Esophagus muscularis mucosa (tissue), 4 donors: ENCODE data around the gene SPDL1. TPM values are rescaled to one million over a fixed set of nuclear protein-coding genes. Genes with fewer than 3 reads are reported as not detected.
"Not testable (repeated sequence)": the region's sequence is repeated elsewhere in the genome, so short reads cannot be mapped to it uniquely, and the experiment has no call there.

Source experiments
- DNase-seq: peaks from one replicate; pipeline ENCODE4 v3.0.0-alpha.2; 2017; ENCODE audit errors: extremely low spot score
- H3K27ac ChIP-seq, 4 donors: fragments of 200-600 bp; sonication (generic); replicated peaks in 1 of 4; 1 replicate in 3 of 4; 2 replicates in 1 of 4; pipeline ENCODE4 v1.5.1; 2016 to 2019; ENCODE audit warnings: mild to moderate bottlenecking in 1 of 4
- H3K27me3 ChIP-seq, 4 donors: fragments of 200-600 bp; sonication (generic); one replicate each; pipeline versions ENCODE4 v1.5.1 to v1.6.0; 2016 to 2019
- H3K36me3 ChIP-seq, 4 donors: fragments of 200-600 bp; sonication (generic); one replicate each; pipeline ENCODE4 v1.5.1; 2016 to 2019
- H3K4me1 ChIP-seq, 4 donors: fragments of 200-600 bp; sonication (generic); one replicate each; pipeline ENCODE4 v1.5.1; 2016 to 2019
- H3K4me3 ChIP-seq, 4 donors: fragments of 200-600 bp; sonication (generic); 1 replicate in 2 of 4; 2 replicates in 2 of 4; pipeline ENCODE4 v1.5.1; 2016 to 2019; ENCODE audit warnings: mild to moderate bottlenecking in 4 of 4, moderate library complexity in 1 of 4
- H3K9me3 ChIP-seq, 4 donors: fragments of 200-600 bp; sonication (generic); 1 replicate in 3 of 4; 2 replicates in 1 of 4; pipeline ENCODE4 v1.5.1; 2016 to 2019
- EP300 ChIP-seq: sonication (generic); formaldehyde crosslinking; IDR thresholded peaks from one replicate; pipeline ENCODE4 v1.6.1; 2017; ENCODE audit warnings: antibody characterized with exemption
- POLR2A ChIP-seq: fragments of 450-650 bp; IDR thresholded peaks from one replicate; pipeline ENCODE4 v1.6.1; 2017; ENCODE audit warnings: antibody characterized with exemption, moderate library complexity, mild to moderate bottlenecking, low read depth
- POLR2AphosphoS5 ChIP-seq, 2 donors: sonication (generic); formaldehyde crosslinking; IDR thresholded peaks; one replicate each; pipeline ENCODE4 v1.6.1; 2017; ENCODE audit warnings: antibody characterized with exemption in 2 of 2
- WGBS: methylation state at CpG from one replicate; pipeline ENCODE4 v1.1.5; 2018; 5-methylcytosine and 5-hydroxymethylcytosine counted together
- intact Hi-C: fragments of 100-400 bp; cut with DNase I; formaldehyde crosslinking; loops from one replicate; pipeline ENCODE4 v1.15.1; 2023
- total RNA-seq, 4 donors: library from RNA; depleted of rRNA; stranded (reverse); fragments of >200 nt; gene quantifications; one replicate each; pipeline versions ENCODE4 v1.1.0 to v1.2.1, GENCODE V29; 2016
- TF ChIP-seq, protein P1 (sequence below), 3 experiments: fragments of 200-600 bp in 2 of 3; fragments of 450-650 bp in 1 of 3; sonication (generic) in 2 of 3; IDR thresholded peaks; one replicate each; pipeline ENCODE4 v1.5.1; 2017 to 2019; ENCODE audit warnings: antibody characterized with exemption in 3 of 3, mild to moderate bottlenecking in 2 of 3, moderate library complexity in 1 of 3

SPDL1 gene
- total RNA-seq, 4 donors from 2014 or later = 3.5 to 12.0 (median 7.0) TPM

DNA sequence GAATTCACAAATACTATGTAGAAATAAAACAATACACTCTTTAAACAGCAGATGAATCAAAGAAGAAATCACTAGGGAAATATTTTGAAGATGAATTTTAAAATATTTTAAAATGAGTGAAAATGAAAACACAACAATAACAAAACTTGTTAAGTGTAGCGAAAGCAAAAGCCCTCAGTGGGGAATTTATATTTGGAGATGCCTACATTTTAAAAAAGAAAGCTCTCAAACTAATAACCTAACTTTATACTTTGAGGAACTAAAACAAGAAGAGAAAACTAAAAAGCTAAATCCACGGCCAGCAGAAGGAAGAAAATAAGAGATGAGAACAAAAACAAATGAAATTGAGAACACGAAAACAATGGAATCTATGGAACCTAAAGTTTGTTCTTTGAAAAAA lies 22.7 kb downstream of the SPDL1 start:
- intact Hi-C loops = no loop called here
- 90% methylated on average over 3 of the region's 3 CpGs for WGBS
- H3K27ac ChIP-seq = no peak overlapping the region
- no peak for DNase-seq
- H3K36me3 ChIP-seq = peaks cover 2 to 27% (median 16%) of the 10 kb centered on the region in 4 donors
- no peak overlapping the region for H3K4me3 ChIP-seq
- H3K27me3 ChIP-seq = no peaks in the 10 kb centered on the region
- no peaks in the 10 kb centered on the region for H3K4me1 ChIP-seq
- H3K9me3 ChIP-seq = peaks cover 0 to 7% (median 2%) of the 10 kb centered on the region in 4 donors
- TF ChIP-seq POLR2A = no peak

DNA sequence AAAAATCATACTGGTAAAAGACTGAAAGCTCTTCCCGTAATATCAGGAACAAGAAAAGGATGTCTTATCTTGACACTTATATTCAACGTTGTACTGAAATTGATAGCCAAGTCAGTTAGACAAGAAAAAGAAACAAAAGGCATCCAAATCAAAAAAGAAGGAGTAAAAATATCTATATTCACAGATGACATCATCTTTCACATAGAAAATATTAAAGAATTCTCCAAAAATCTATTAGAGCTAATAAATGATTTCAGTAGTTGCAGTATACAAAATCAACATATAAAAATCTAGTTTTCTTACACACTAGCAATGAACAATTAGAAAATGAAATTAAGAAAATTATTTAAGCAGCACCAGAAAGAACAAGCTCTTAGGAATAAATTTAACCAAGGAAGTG lies 24.3 kb downstream of the SPDL1 start:
- no peak overlapping the region for H3K27ac ChIP-seq
- DNase-seq = no peak
- no peaks in the 10 kb centered on the region for H3K4me1 ChIP-seq
- intact Hi-C loops = no loop called here
- peaks cover 0 to 11% (median 7%) of the 10 kb centered on the region in 4 donors for H3K36me3 ChIP-seq
- no peak for TF ChIP-seq POLR2AphosphoS5 (IDR thresholded peaks at IDR 0.05)
- TF ChIP-seq EP300 = no peak
- TF ChIP-seq, protein P1, sequence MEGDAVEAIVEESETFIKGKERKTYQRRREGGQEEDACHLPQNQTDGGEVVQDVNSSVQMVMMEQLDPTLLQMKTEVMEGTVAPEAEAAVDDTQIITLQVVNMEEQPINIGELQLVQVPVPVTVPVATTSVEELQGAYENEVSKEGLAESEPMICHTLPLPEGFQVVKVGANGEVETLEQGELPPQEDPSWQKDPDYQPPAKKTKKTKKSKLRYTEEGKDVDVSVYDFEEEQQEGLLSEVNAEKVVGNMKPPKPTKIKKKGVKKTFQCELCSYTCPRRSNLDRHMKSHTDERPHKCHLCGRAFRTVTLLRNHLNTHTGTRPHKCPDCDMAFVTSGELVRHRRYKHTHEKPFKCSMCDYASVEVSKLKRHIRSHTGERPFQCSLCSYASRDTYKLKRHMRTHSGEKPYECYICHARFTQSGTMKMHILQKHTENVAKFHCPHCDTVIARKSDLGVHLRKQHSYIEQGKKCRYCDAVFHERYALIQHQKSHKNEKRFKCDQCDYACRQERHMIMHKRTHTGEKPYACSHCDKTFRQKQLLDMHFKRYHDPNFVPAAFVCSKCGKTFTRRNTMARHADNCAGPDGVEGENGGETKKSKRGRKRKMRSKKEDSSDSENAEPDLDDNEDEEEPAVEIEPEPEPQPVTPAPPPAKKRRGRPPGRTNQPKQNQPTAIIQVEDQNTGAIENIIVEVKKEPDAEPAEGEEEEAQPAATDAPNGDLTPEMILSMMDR (IDR thresholded peaks at IDR 0.05) = no peak
- TF ChIP-seq POLR2A = no peak
- peaks cover 0 to 7% (median 2%) of the 10 kb centered on the region in 4 donors for H3K9me3 ChIP-seq
- no peak overlapping the region for H3K4me3 ChIP-seq
- WGBS = 78% methylated on average over 2 of the region's 2 CpGs
- H3K27me3 ChIP-seq = no peaks in the 10 kb centered on the region

DNA sequence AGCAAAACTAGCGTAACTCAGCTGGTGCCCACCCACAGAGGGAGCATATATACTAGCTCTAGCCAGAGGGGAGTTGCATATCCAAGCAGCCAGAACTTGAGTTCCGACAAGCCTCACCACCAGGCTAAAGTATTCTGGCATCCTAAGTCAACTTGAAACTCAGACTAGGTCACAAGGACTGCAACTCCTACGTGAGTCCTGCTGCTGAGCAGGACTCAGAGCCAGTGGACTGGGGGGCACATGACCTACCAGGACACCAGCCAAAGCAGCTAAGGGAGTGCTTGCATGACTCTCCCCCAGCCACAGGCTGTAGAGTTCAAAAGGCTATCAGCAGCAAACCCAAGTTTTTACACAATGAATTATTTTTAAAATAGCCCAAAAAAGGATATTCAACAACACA lies 26.1 kb downstream of the SPDL1 start:
- intact Hi-C loops = no loop called here
- Histone ChIP-seq H3K27ac (no peak overlapping the region), H3K4me1 (no peaks in the 10 kb centered on the region), H3K9me3 (peaks cover 0 to 7% (median 2%) of the 10 kb centered on the region in 4 donors), H3K4me3 (no peak overlapping the region), H3K27me3 (no peaks in the 10 kb centered on the region), H3K36me3 (no peaks in the 10 kb centered on the region)
- no peak for TF ChIP-seq POLR2A
- TF ChIP-seq, protein P1 (IDR thresholded peaks at IDR 0.05) = no peak
- TF ChIP-seq POLR2AphosphoS5 (IDR thresholded peaks at IDR 0.05) = no peak
- TF ChIP-seq EP300 = no peak
- WGBS = 100% methylated on average over 2 of the region's 3 CpGs
- no peak for DNase-seq

DNA sequence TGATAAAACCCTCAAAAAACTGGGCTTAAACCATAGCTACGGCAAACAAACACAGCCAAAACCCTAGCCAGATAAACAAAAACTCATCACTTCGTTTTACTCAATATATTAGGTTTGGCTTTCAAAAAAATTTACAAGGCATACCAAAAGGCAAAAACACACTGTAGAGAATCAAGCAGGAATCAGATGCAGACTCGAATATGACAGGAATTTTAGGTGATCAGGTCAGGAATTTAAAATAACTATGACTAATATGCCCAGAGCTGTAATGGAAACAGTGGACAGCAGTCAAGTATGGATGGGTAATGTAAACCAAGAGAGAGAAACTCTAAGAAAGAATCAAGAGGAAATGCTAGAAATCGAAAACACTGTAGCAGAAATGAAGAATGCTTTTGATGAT lies 27.0 kb downstream of the SPDL1 start:
- Histone ChIP-seq H3K4me1 (no peaks in the 10 kb centered on the region), H3K27me3 (no peaks in the 10 kb centered on the region), H3K36me3 (no peaks in the 10 kb centered on the region), H3K4me3 (no peak overlapping the region), H3K9me3 (peaks cover 0 to 7% (median 2%) of the 10 kb centered on the region in 4 donors), H3K27ac (no peak overlapping the region)
- intact Hi-C loops = no loop called here
- no peak for DNase-seq
- TF ChIP-seq POLR2A (no peak), POLR2AphosphoS5 (IDR thresholded peaks at IDR 0.05) (no peak), EP300 (no peak)
- TF ChIP-seq, protein P1 (IDR thresholded peaks at IDR 0.05) = no peak
- 83% methylated on average over 4 of the region's 4 CpGs for WGBS

DNA sequence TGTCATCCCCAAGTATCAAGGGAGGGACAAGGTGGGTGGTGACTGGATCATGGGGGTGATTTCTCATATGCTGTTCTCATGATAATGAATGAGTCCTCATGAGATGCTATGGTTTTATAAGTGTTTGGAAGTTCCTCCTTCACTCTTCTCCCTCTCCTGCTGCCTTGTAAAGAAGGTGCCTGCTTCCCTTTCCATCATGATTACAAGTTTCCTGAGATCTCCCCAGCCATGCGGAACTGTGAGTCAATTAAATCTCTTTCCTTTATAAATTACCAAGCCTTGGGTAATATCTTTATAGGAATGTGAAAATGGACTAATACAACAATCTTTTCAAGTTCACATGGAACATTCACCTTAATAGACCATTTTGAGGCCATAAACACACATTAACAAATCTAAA lies 32.0 kb downstream of the SPDL1 start:
- DNase-seq = no peak
- H3K27ac ChIP-seq = no peak overlapping the region
- no peak overlapping the region for H3K4me3 ChIP-seq
- TF ChIP-seq, protein P1 (IDR thresholded peaks at IDR 0.05) = no peak
- TF ChIP-seq EP300 (no peak), POLR2AphosphoS5 (IDR thresholded peaks at IDR 0.05) (no peak), POLR2A (no peak)
- intact Hi-C loops = no loop called here
- WGBS = 79% methylated on average over 1 of the region's 1 CpG
- no peaks in the 10 kb centered on the region for H3K27me3 ChIP-seq
- no peaks in the 10 kb centered on the region for H3K4me1 ChIP-seq
- H3K9me3 ChIP-seq = peaks cover 0 to 3% (median under 1%) of the 10 kb centered on the region in 4 donors
- no peaks in the 10 kb centered on the region for H3K36me3 ChIP-seq

DNA sequence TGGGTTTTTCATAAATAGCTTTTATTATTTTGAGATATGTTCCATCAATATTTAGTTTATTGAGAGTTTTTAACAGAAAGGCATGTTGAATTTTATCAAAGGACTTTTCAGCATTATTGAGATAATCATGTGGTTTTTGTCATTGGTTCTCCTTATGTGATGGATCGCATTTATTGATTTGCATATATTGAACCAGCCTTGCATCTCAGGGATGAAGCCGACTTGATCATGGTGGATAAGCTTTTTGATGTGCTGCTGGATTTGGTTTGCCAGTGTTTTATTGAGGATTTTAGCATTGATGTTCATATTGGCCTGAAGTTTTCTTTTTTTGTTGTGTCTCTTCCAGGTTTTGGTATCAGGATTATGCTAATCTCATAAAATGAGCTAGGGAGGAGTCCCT lies 40.7 kb downstream of the SPDL1 start:
- H3K27ac ChIP-seq, H3K36me3 ChIP-seq, H3K4me1 ChIP-seq, intact Hi-C loops, H3K9me3 ChIP-seq, H3K27me3 ChIP-seq, DNase-seq, H3K4me3 ChIP-seq: not testable (repeated sequence)
- 98% methylated on average over 2 of the region's 2 CpGs for WGBS
